Measurements from ENCODE around the gene ZC3H12C. TPM values are rescaled to one million over a fixed set of nuclear protein-coding genes. Genes with fewer than 3 reads are reported as not detected.
"Not testable (repeated sequence)": the region's sequence is repeated elsewhere in the genome, so short reads cannot be mapped to it uniquely, and the experiment has no call there.

The ZC3H12C gene
- polyA plus RNA-seq, 1 donor: 20.0 TPM

DNA sequence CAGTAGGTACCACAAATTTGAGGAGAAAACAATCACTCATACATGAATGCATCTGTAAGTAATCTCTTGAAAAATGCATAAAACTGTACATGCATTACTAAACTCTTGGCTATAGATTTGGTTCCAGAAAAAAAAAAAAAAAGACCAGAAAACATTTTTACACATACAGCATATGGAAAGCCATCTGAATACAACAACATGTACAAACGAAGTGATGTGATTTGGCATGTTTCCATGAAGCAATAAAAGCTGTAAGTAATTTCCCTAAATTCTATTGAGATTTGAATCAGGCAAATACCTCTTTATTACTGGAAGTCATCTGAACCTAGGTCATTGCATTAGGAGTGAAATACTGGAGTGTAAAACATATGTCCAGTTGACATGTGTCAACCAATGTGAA lies 31.9 kb upstream of the ZC3H12C start:
- Histone ChIP-seq H3K27me3 (ENCODE audit: control insufficient read depth, insufficient read depth, low read length) (no peaks in the 10 kb centered on the region), H3K4me3 (ENCODE audit: low read length) (no peak overlapping the region)
- no CpG with 5 or more reads among the region's 1 CpG for WGBS (ENCODE audit: insufficient coverage, low lambda C conversion rate)

DNA sequence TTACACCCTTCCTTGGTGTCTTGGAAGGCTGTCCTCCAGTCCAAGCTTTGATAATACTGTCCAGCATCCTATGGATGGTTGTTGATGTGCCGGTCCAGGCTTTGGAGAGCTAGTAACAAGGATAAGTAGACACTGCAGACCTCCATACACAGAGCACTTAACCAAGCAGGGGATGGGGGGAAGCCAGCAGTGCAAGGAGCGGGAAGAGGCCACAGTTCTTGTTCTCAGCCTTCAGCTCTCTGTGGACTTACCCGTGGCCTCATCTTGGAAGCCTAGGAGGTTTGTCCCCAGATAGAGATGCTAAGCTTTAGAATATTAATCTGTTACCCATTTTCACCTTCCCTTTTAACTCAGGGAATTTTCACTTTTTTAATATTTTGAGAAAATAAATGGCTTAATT lies 30.9 kb upstream of the ZC3H12C start:
- no peaks in the 10 kb centered on the region for H3K27me3 ChIP-seq (ENCODE audit: control insufficient read depth, insufficient read depth, low read length)
- no peaks in the 10 kb centered on the region for H3K36me3 ChIP-seq (ENCODE audit: control insufficient read depth, insufficient read depth, low read length)
- no peaks in the 10 kb centered on the region for H3K4me1 ChIP-seq (ENCODE audit: control insufficient read depth, insufficient read depth, low read length)
- DNase-seq: no peak
- no peak overlapping the region for H3K27ac ChIP-seq (ENCODE audit: low read length)
- whole genome bisulfite sequencing (ENCODE audit: insufficient coverage, low lambda C conversion rate): no CpG with 5 or more reads among the region's 3 CpGs
- no peak overlapping the region for H3K4me3 ChIP-seq (ENCODE audit: low read length)
- no peaks in the 10 kb centered on the region for H3K9me3 ChIP-seq (ENCODE audit: control insufficient read depth, low read depth, low read length)

More for the DNA sequence above, 31.9 kb upstream of the ZC3H12C start:
- Histone ChIP-seq H3K36me3 (ENCODE audit: control insufficient read depth, insufficient read depth, low read length) (no peaks in the 10 kb centered on the region), H3K9me3 (ENCODE audit: control insufficient read depth, low read depth, low read length) (no peaks in the 10 kb centered on the region), H3K27ac (ENCODE audit: low read length) (no peak overlapping the region), H3K4me1 (ENCODE audit: control insufficient read depth, insufficient read depth, low read length) (no peaks in the 10 kb centered on the region)
- DNase-seq: no peak

DNA sequence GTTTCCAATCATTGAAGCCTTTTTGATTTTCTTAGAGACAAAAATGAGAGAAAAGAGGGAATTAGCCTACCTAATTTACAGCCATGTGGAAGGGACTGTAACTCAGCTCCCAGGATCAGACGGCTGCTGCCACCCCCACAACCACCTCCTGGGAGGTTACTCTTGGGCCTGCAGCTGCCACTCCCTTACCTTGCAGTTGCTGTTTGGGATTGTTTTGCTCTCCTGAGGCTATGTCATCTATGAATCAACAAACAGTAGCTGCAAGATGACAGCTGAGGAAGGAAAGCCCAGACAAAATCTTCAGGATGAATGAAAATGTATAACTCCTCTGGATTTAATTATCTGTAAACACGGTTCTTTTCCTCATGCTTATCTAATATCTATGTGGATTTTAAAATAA lies 28.0 kb upstream of the ZC3H12C start:
- no peaks in the 10 kb centered on the region for H3K4me1 ChIP-seq (ENCODE audit: control insufficient read depth, insufficient read depth, low read length)

DNA sequence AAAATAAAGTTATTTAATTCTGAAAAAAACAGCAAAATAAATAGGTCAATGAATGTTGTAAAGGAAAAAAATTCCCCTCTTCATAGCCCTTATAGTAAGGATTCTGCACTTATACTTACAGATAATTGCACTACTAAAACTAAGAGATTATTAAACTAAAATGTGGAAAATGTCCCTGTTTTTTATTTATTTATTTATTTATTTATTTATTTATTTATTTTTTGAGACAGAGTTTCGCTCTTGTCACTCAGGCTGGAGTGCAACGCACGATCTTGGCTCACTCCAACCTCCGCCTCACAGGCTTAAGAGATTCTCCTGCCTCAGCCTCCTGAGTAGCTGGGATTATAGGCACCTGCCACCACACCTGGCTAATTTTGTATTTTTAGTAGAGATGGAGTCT lies 25.2 kb upstream of the ZC3H12C start:
- H3K4me1 ChIP-seq (ENCODE audit: control insufficient read depth, insufficient read depth, low read length); H3K9me3 ChIP-seq (ENCODE audit: control insufficient read depth, low read depth, low read length); H3K4me3 ChIP-seq (ENCODE audit: low read length); H3K36me3 ChIP-seq (ENCODE audit: control insufficient read depth, insufficient read depth, low read length); H3K27me3 ChIP-seq (ENCODE audit: control insufficient read depth, insufficient read depth, low read length); H3K27ac ChIP-seq (ENCODE audit: low read length); DNase-seq: not testable (repeated sequence)
- no CpG with 5 or more reads among the region's 4 CpGs for WGBS (ENCODE audit: insufficient coverage, low lambda C conversion rate)

More for the DNA sequence above, 28.0 kb upstream of the ZC3H12C start:
- H3K9me3 ChIP-seq (ENCODE audit: control insufficient read depth, low read depth, low read length): no peaks in the 10 kb centered on the region
- no peaks in the 10 kb centered on the region for H3K27me3 ChIP-seq (ENCODE audit: control insufficient read depth, insufficient read depth, low read length)
- 50% methylated on average over 1 of the region's 2 CpGs for WGBS (ENCODE audit: insufficient coverage, low lambda C conversion rate)
- no peaks in the 10 kb centered on the region for H3K36me3 ChIP-seq (ENCODE audit: control insufficient read depth, insufficient read depth, low read length)
- no peak overlapping the region for H3K4me3 ChIP-seq (ENCODE audit: low read length)
- no peak for DNase-seq
- no peak overlapping the region for H3K27ac ChIP-seq (ENCODE audit: low read length)

DNA sequence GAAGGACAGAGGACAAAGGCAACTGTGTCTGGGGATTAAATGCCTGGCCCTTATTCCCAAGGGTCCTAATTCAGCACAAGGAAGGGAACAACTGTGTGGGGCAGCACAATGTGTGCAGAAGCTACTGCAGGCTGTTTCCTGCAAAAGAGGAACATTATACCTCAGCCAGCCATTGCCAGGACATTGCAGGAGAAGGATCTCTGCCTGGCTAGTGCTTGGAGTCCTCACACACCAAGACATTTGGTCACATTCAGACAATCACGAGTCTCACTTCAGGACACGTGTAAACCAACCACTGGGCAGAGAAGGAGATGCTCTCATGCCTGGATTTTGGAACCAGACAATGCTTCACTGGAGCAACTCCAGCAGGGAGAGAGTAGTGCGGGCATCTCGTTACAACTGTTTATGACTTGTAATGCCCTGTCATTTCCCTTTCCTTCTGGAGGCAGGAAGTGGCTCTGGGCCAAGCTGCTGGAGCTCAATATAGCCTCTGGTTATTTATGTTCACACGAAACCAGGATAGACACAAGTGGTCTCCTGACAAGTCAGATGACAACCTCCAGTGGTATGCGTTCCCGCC lies 23.9 kb upstream of the ZC3H12C start:
- peak; percentile 16 to 50 for DNase-seq
- no peak overlapping the region for H3K27ac ChIP-seq (ENCODE audit: low read length)

DNA sequence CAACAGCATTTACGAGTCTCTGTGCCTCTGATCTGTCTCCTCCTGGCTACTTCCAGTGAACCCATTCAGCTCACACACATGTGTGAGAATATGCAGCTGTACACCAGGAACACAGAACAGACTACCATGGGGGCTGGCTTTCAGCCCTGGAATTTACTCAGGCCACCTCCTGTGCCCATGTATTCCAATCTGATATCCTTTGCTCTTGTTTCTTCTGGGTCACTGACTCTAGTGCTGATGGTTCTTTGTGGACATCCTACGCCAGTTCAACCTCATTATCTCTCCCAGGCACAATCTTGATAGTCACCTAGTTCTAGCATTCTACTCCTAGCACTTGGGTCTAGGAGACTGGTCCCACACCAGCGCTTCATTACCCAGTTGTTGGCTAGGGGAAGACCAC lies 23.0 kb upstream of the ZC3H12C start:
- Histone ChIP-seq H3K27ac (ENCODE audit: low read length) (no peak overlapping the region), H3K9me3 (ENCODE audit: control insufficient read depth, low read depth, low read length) (no peaks in the 10 kb centered on the region), H3K27me3 (ENCODE audit: control insufficient read depth, insufficient read depth, low read length) (no peaks in the 10 kb centered on the region), H3K4me1 (ENCODE audit: control insufficient read depth, insufficient read depth, low read length) (peaks cover 2% of the 10 kb centered on the region), H3K36me3 (ENCODE audit: control insufficient read depth, insufficient read depth, low read length) (no peaks in the 10 kb centered on the region), H3K4me3 (ENCODE audit: low read length) (no peak overlapping the region)
- WGBS (ENCODE audit: insufficient coverage, low lambda C conversion rate): no CpG with 5 or more reads among the region's 3 CpGs
- DNase-seq: no peak

More for the DNA sequence above, 23.9 kb upstream of the ZC3H12C start:
- Histone ChIP-seq H3K36me3 (ENCODE audit: control insufficient read depth, insufficient read depth, low read length) (no peaks in the 10 kb centered on the region), H3K27me3 (ENCODE audit: control insufficient read depth, insufficient read depth, low read length) (no peaks in the 10 kb centered on the region), H3K9me3 (ENCODE audit: control insufficient read depth, low read depth, low read length) (no peaks in the 10 kb centered on the region), H3K4me3 (ENCODE audit: low read length) (no peak overlapping the region), H3K4me1 (ENCODE audit: control insufficient read depth, insufficient read depth, low read length) (no peaks in the 10 kb centered on the region)
- no CpG with 5 or more reads among the region's 7 CpGs for WGBS (ENCODE audit: insufficient coverage, low lambda C conversion rate)

DNA sequence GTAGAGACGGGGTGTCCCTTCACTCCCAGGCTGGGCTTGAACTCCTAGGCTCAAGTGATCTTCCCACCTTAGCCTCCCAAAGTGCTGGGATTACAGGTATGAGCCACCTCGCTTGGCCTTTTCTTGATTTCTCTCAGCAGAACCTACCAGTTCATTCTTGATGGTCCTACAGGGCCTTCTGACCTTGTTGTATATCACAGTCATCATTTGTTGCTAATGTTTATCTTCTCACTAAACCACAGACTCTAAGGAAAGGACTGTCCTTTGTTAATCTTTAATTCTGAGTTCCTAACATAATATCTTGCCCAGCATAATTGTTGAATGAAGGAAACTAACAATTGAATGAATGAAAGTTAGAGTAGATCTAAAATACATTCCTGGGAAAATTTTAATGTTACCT lies 22.0 kb upstream of the ZC3H12C start:
- Histone ChIP-seq H3K9me3 (ENCODE audit: control insufficient read depth, low read depth, low read length) (no peaks in the 10 kb centered on the region), H3K4me1 (ENCODE audit: control insufficient read depth, insufficient read depth, low read length) (peaks cover 13% of the 10 kb centered on the region), H3K27me3 (ENCODE audit: control insufficient read depth, insufficient read depth, low read length) (no peaks in the 10 kb centered on the region), H3K4me3 (ENCODE audit: low read length) (no peak overlapping the region), H3K36me3 (ENCODE audit: control insufficient read depth, insufficient read depth, low read length) (no peaks in the 10 kb centered on the region), H3K27ac (ENCODE audit: low read length) (no peak overlapping the region)
- WGBS (ENCODE audit: insufficient coverage, low lambda C conversion rate): no CpG with 5 or more reads among the region's 2 CpGs
- DNase-seq: no peak

DNA sequence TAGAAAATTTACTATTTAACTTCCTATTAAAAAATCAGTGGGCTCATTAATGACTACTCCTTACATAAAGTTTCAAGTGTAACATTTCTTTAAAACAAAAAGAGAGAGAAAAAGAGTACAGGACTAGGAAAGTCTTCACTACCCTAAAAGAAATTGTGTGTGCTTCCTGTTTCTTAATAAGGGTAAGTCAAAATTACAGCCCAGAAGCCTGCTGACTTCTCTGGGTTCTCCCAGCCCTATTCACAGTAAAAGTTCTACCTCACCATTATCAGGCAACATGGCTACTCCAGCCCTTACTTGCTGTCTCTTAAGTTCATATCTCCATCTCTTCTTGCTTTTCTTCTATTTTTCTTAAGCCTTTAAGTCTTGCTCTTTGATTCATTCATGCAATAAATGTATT lies 20.3 kb upstream of the ZC3H12C start:
- Histone ChIP-seq H3K4me3 (ENCODE audit: low read length) (no peak overlapping the region), H3K27ac (ENCODE audit: low read length) (no peak overlapping the region), H3K4me1 (ENCODE audit: control insufficient read depth, insufficient read depth, low read length) (peaks cover 21% of the 10 kb centered on the region), H3K9me3 (ENCODE audit: control insufficient read depth, low read depth, low read length) (no peaks in the 10 kb centered on the region), H3K27me3 (ENCODE audit: control insufficient read depth, insufficient read depth, low read length) (no peaks in the 10 kb centered on the region), H3K36me3 (ENCODE audit: control insufficient read depth, insufficient read depth, low read length) (no peaks in the 10 kb centered on the region)
- DNase-seq: no peak

DNA sequence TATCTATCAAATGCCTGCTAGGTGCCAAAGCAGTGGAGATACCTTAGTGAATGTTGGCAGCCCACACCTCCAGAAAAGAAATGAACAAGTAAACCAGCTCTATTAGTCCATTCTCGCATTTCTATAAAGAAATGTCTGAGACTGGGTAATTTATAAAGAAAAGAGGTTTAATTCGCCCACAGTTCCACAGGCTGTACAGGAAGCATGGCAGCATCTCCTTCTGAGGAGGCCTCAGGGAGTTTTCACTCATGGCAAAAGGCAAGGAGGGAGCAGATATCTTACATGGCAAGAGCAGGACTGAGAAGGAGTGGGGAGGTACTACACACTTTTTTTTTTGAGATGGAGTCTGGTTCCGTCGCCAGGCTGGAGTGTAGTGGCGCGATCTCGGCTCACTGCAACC lies 18.7 kb upstream of the ZC3H12C start:
- no peak for DNase-seq
- WGBS (ENCODE audit: insufficient coverage, low lambda C conversion rate): no CpG with 5 or more reads among the region's 7 CpGs
- Histone ChIP-seq H3K4me1 (ENCODE audit: control insufficient read depth, insufficient read depth, low read length) (peaks cover 29% of the 10 kb centered on the region), H3K27me3 (ENCODE audit: control insufficient read depth, insufficient read depth, low read length) (no peaks in the 10 kb centered on the region), H3K27ac (ENCODE audit: low read length) (no peak overlapping the region), H3K4me3 (ENCODE audit: low read length) (no peak overlapping the region), H3K9me3 (ENCODE audit: control insufficient read depth, low read depth, low read length) (peaks cover 5% of the 10 kb centered on the region), H3K36me3 (ENCODE audit: control insufficient read depth, insufficient read depth, low read length) (no peaks in the 10 kb centered on the region)

DNA sequence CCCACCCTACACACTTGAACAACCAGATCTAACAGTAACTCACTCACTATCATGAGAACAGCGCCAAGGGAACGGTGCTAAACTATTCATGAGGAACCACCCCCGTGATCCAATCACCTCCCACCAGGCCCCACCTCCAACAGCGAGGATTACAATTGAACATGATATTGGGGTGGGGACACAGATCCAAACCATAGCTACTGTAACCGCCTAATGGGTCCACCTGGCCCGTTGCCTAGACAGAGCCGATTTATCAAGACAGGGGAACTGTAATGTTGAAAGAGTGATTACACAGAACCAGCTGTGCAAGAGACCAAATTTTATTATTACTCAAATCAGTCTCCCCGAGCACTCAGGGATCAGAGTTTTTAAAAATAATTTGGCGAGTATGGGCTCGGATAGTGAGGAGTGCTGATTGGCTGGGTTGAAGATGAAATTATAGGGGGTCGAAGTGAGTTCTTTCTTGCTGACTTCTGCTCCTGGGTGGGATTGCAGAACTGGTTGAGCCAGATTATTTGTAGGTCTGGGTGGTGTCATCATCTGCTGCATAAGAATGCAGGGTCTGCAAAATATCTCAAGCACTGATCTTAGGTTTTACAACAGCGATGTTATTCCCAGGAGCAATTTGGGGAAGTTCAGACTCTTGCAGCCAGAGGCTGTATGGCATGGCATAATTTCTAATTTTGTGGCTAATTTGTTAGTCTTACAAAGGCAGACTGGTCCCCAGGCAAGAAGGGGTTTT lies 17.9 kb upstream of the ZC3H12C start:
- Histone ChIP-seq H3K4me3 (ENCODE audit: low read length) (no peak overlapping the region), H3K27ac (ENCODE audit: low read length) (no peak overlapping the region), H3K9me3 (ENCODE audit: control insufficient read depth, low read depth, low read length) (peaks cover 5% of the 10 kb centered on the region), H3K27me3 (ENCODE audit: control insufficient read depth, insufficient read depth, low read length) (no peaks in the 10 kb centered on the region), H3K4me1 (ENCODE audit: control insufficient read depth, insufficient read depth, low read length) (peaks cover 29% of the 10 kb centered on the region), H3K36me3 (ENCODE audit: control insufficient read depth, insufficient read depth, low read length) (no peaks in the 10 kb centered on the region)
- no CpG with 5 or more reads among the region's 12 CpGs for WGBS (ENCODE audit: insufficient coverage, low lambda C conversion rate)
- DNase-seq: no peak

DNA sequence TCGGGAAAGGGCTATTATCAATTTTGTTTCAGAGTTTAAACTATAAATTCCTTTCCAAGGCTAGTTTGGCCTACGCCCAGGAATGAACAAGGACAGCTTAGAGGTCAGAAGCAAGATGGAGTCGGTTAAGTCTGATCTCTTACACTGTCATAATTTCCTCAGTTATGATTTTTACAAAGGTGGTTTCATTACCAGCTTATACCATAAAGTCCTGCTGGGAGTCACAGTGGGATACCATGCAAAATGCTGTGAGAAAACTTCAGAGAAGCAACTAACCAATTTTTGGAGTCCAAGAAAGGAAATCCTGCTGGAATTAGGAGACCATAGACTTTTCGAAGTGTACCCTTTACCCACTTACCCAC lies 17.4 kb upstream of the ZC3H12C start:
- Histone ChIP-seq H3K27ac (ENCODE audit: low read length) (peak overlapping the region; percentile 54), H3K4me3 (ENCODE audit: low read length) (no peak overlapping the region), H3K27me3 (ENCODE audit: control insufficient read depth, insufficient read depth, low read length) (no peaks in the 10 kb centered on the region), H3K36me3 (ENCODE audit: control insufficient read depth, insufficient read depth, low read length) (no peaks in the 10 kb centered on the region), H3K4me1 (ENCODE audit: control insufficient read depth, insufficient read depth, low read length) (peaks cover 29% of the 10 kb centered on the region), H3K9me3 (ENCODE audit: control insufficient read depth, low read depth, low read length) (peaks cover 5% of the 10 kb centered on the region)
- no peak for DNase-seq
- 20% methylated on average over 1 of the region's 4 CpGs for WGBS (ENCODE audit: insufficient coverage, low lambda C conversion rate)

All from large intestine (tissue), 3 donors.